Lower leg skin (tissue), 4 donors: ENCODE measurements around the gene RETSAT. TPM values are rescaled to one million over a fixed set of nuclear protein-coding genes. Genes with fewer than 3 reads are reported as not detected.

Experiments
- DNase-seq, 2 donors: peaks; one replicate each; pipeline ENCODE4 v3.0.0-alpha.2; 2019; ENCODE audit warnings: low spot score in 2 of 2
- H3K4me3 ChIP-seq: fragments of 200-600 bp; sonication (generic); 2 replicates; pipeline ENCODE4 v1.5.1; 2017; ENCODE audit warnings: mild to moderate bottlenecking, low read depth; ENCODE audit not compliant: poor library complexity, severe bottlenecking
- CTCF ChIP-seq, 3 donors: fragments of 450-650 bp; IDR thresholded peaks; one replicate each; pipeline ENCODE4 v1.5.1; 2016; ENCODE audit warnings: antibody characterized with exemption in 3 of 3, mild to moderate bottlenecking in 3 of 3, moderate library complexity in 2 of 3
- POLR2A ChIP-seq, 2 donors: fragments of 450-650 bp; IDR thresholded peaks; one replicate each; pipeline ENCODE4 v1.6.1; 2016 to 2017; ENCODE audit warnings: antibody characterized with exemption in 2 of 2, mild to moderate bottlenecking in 1 of 2, moderate library complexity in 1 of 2
- WGBS, 2 donors: methylation state at CpG; one replicate each; pipeline ENCODE4 v1.1.5; 2018; 5-methylcytosine and 5-hydroxymethylcytosine counted together
- intact Hi-C: fragments of 100-400 bp; cut with DNase I; formaldehyde crosslinking; loops from one replicate; pipeline ENCODE4 v1.15.0; 2023; ENCODE audit warnings: low total_unique reads
- total RNA-seq, 4 donors: library from RNA; depleted of rRNA; stranded (reverse); fragments of >200 nt; gene quantifications; one replicate each; pipeline ENCODE4 v1.1.0, GENCODE V29; 2016

The RETSAT gene
- total RNA-seq, 4 donors from 2014 or later: 86.2 to 121 (median 101) TPM

- TF ChIP-seq POLR2A (IDR thresholded peaks at IDR 0.05): no peak
- TF ChIP-seq CTCF (IDR thresholded peaks at IDR 0.05): no peak
- no peak for DNase-seq
- 78 to 89% methylated on average over 7 to 8 of the region's 8 CpGs for WGBS, 2 donors
- intact Hi-C loops: no loop called here
- H3K4me3 ChIP-seq: no peak overlapping the region
Observed at GRCh38 chr2:85398426-85399182, 44.3 kb upstream of the RETSAT start.

GRCh38 chr2:85397925-85398331 lies 43.6 kb upstream of the RETSAT start:
- no peak for DNase-seq
- no peak overlapping the region for H3K4me3 ChIP-seq
- TF ChIP-seq POLR2A (IDR thresholded peaks at IDR 0.05): no peak
- TF ChIP-seq CTCF (IDR thresholded peaks at IDR 0.05): no peak
- 49 to 74% methylated on average over 4 of the region's 4 CpGs for WGBS, 2 donors
- intact Hi-C loops: no loop called here

- 36 to 39% methylated on average over 5 of the region's 5 CpGs for WGBS, 2 donors
- H3K4me3 ChIP-seq: no peak overlapping the region
- intact Hi-C loops: no loop called here
- no peak for DNase-seq
- TF ChIP-seq CTCF (IDR thresholded peaks at IDR 0.05): no peak
- TF ChIP-seq POLR2A (IDR thresholded peaks at IDR 0.05): no peak
Observed at GRCh38 chr2:85396531-85397470, 42.5 kb upstream of the RETSAT start.

GRCh38 chr2:85395912-85396475 lies 41.7 kb upstream of the RETSAT start:
- H3K4me3 ChIP-seq: no peak overlapping the region
- intact Hi-C loops: no loop called here
- no peak for DNase-seq
- WGBS, 2 donors: 64 to 67% methylated on average over 14 of the region's 14 CpGs
- TF ChIP-seq CTCF (IDR thresholded peaks at IDR 0.05): no peak
- no peak for TF ChIP-seq POLR2A (IDR thresholded peaks at IDR 0.05)

GRCh38 chr2:85394976-85395375 lies 40.6 kb upstream of the RETSAT start:
- intact Hi-C loops: no loop called here
- no peak for TF ChIP-seq POLR2A (IDR thresholded peaks at IDR 0.05)
- TF ChIP-seq CTCF (IDR thresholded peaks at IDR 0.05): no peak

More at GRCh38 chr2:85394976-85395375, 40.6 kb upstream of the RETSAT start:
- WGBS, 2 donors: 42 to 46% methylated on average over 6 of the region's 6 CpGs
- H3K4me3 ChIP-seq: no peak overlapping the region
- DNase-seq: no peak
